Adrenal gland (tissue), 12 donors: ENCODE data around the gene PCDHGB7. TPM values are rescaled to one million over a fixed set of nuclear protein-coding genes. Genes with fewer than 3 reads are reported as not detected.
"Not testable (repeated sequence)": the region's sequence is repeated elsewhere in the genome, so short reads cannot be mapped to it uniquely, and the experiment has no call there.

Experiments used
- DNase-seq, 7 donors: peaks; one replicate each; pipeline ENCODE4 v3.0.0-alpha.2; 2019 to 2020
- H3K27ac ChIP-seq, 5 donors: fragments of 200-600 bp; sonication (generic) in 4 of 5; 1 replicate in 3 of 5; 2 replicates in 2 of 5; pipeline versions ENCODE4 v1.5.1 to v1.8.0; 2016 to 2020; ENCODE audit warnings: mild to moderate bottlenecking in 1 of 5
- H3K27me3 ChIP-seq: fragments of 200-600 bp; 2 replicates; pipeline ENCODE4 v1.8.0; 2021
- H3K36me3 ChIP-seq, 2 donors: fragments of 200-600 bp; replicated peaks in 1 of 2; 1 replicate in 1 of 2; 2 replicates in 1 of 2; pipeline versions ENCODE4 v1.5.1 to v1.8.0; 2018 to 2022
- H3K4me1 ChIP-seq, 2 donors: fragments of 200-600 bp; replicated peaks in 1 of 2; 1 replicate in 1 of 2; 2 replicates in 1 of 2; pipeline versions ENCODE4 v1.5.1 to v1.8.0; 2018 to 2021
- H3K4me3 ChIP-seq, 4 donors: fragments of 200-600 bp; sonication (generic) in 3 of 4; one replicate each; pipeline ENCODE4 v1.5.1; 2016 to 2018
- H3K9me3 ChIP-seq, 3 donors: fragments of 200-600 bp; sonication (generic) in 1 of 3; replicated peaks in 1 of 3; 1 replicate in 2 of 3; 2 replicates in 1 of 3; pipeline versions ENCODE4 v1.5.1 to v1.8.0; 2016 to 2021
- CTCF ChIP-seq, 6 experiments: fragments of 450-650 bp in 4 of 6; fragments of 200-600 bp in 2 of 6; sonication (generic) in 1 of 6; IDR thresholded peaks; 1 replicate in 5 of 6; 2 replicates in 1 of 6; pipeline versions ENCODE4 v1.5.1 to v1.8.0; 2016 to 2021; ENCODE audit warnings: antibody characterized with exemption in 6 of 6, mild to moderate bottlenecking in 2 of 6, moderate library complexity in 1 of 6
- POLR2A ChIP-seq, 2 donors: fragments of 450-650 bp; IDR thresholded peaks; one replicate each; pipeline ENCODE4 v1.6.1; 2017; ENCODE audit warnings: antibody characterized with exemption in 2 of 2, mild to moderate bottlenecking in 2 of 2, moderate library complexity in 1 of 2
- WGBS, 4 donors: extraction: QIAGEN DNeasy Blood & Tissue Kit in 2 of 4; methylation state at CpG; one replicate each; pipeline versions ENCODE4 v1.1.5 to v1.1.7; 2013 to 2017; 5-methylcytosine and 5-hydroxymethylcytosine counted together
- intact Hi-C, 2 donors: fragments of 100-400 bp; cut with DNase I; formaldehyde crosslinking; loops; one replicate each; pipeline versions ENCODE4 v1.14.1 to v1.15.0; 2022 to 2023
- polyA plus RNA-seq, 3 donors: library from polyadenylated mRNA; stranded (reverse); fragments of 200-250 nt in 2 of 3; fragments of 350-450 nt in 1 of 3; fragmentation: Illumina TruSeq in 1 of 3; extraction: RNeasy Lipid Tissue Mini Kit (QIAGEN cat#74804) in 1 of 3; gene quantifications; one replicate each; pipeline ENCODE4 v1.2.3, GENCODE V29; 2013 to 2014
- total RNA-seq, 9 donors: library from RNA; depleted of rRNA in 4 of 9; stranded (reverse); fragments of >200 nt in 4 of 9; fragments of 120-200 nt in 1 of 9; fragmentation: NEBNext Ultra II Directional in 1 of 9; extraction: Animal tissue kit (Norgen Biotek cat#: 25700) in 1 of 9; gene quantifications; one replicate each; pipeline versions ENCODE4 v1.1.0 to v1.2.4, GENCODE V29; 2013 to 2023
- donor health status: healthy with polysubstance abuse.
- donor health status: Bipolar disorder and iron deficiency.
- donor health status: DM: yes; HTN: yes; CAD: no.
- donor health status: DM: no; HTN: no; CAD: no.
- donor health status: DM: no; HTN: no; CAD: no.
- donor health status: DM: yes; HTN: yes; CAD: no.

Gene PCDHGB7
- total and polyA plus RNA-seq, 12 donors: 0.88 to 28.1 (median 15.9) TPM

GRCh38 chr5:141412854-141413539 lies 4.5 kb upstream of the PCDHGB7 start, which contains the start of gene PCDHGA10:
Gene PCDHGA10 (plus strand): TSS chr5:141412987. CDS start chr5:141413176, 189 bp downstream.
- Histone ChIP-seq H3K27ac (peak within 1 kb of the TSS in 1 of 5 donors; percentile 40), H3K36me3 (no peaks in the 10 kb centered on the region), H3K4me1 (no peaks in the 10 kb centered on the region), H3K9me3 (peaks cover 0 to 48% (median 0%) of the 10 kb centered on the region in 3 donors), H3K27me3 (no peaks in the 10 kb centered on the region), H3K4me3 (peak within 1 kb of the TSS in 2 of 4 donors; percentile 6 to 43)
- WGBS, 4 donors: 9 to 20% (median 14%) methylated on average over 31 of the region's 31 CpGs
- intact Hi-C loops: loop anchor here (5.0 to 10.0 kb wide), 5 partner anchors 98 to 188 kb away; partner anchors contain the start of gene PCDHB14 (in 1 of the 2)
- peak in 6 of 7 donors; percentile 34 to 68 (median 46) for DNase-seq
- TF ChIP-seq POLR2A (IDR thresholded peaks at IDR 0.05): no peak
- peak; percentile 19 to 44 (median 38) for TF ChIP-seq CTCF (IDR thresholded peaks at IDR 0.05)

- H3K4me1 ChIP-seq: no peaks in the 10 kb centered on the region
- no peak for DNase-seq
- H3K27me3 ChIP-seq: no peaks in the 10 kb centered on the region
- 9 to 16% (median 13%) methylated on average over 21 to 25 of the region's 25 CpGs for WGBS, 4 donors
- H3K4me3 ChIP-seq: peak overlapping the region in 2 of 4 donors; percentile 6 to 43
- intact Hi-C loops: loop anchor here (5.0 to 10.0 kb wide), 5 partner anchors 99 to 189 kb away; partner anchors contain the start of gene PCDHB14 (in 1 of the 2)
- no peaks in the 10 kb centered on the region for H3K36me3 ChIP-seq
- H3K27ac ChIP-seq: no peak overlapping the region
- TF ChIP-seq CTCF (IDR thresholded peaks at IDR 0.05): no peak
- TF ChIP-seq POLR2A (IDR thresholded peaks at IDR 0.05): no peak
- peaks cover 0 to 49% (median 0%) of the 10 kb centered on the region in 3 donors for H3K9me3 ChIP-seq
These were observed 3.9 kb upstream of the PCDHGB7 start for GRCh38 chr5:141413540-141414069.

- peaks cover 0 to 49% (median 0%) of the 10 kb centered on the region in 3 donors for H3K9me3 ChIP-seq
- not testable (repeated sequence) for H3K4me1 ChIP-seq, DNase-seq, H3K4me3 ChIP-seq, H3K27me3 ChIP-seq, H3K27ac ChIP-seq, H3K36me3 ChIP-seq
- intact Hi-C loops: loop anchor here (5.0 to 10.0 kb wide), 5 partner anchors 100 to 190 kb away; partner anchors contain the start of gene PCDHB14 (in 1 of the 2)
- 22 to 36% (median 22%) methylated on average over 5 to 46 of the region's 46 CpGs for WGBS, 4 donors
These were observed 2.8 kb upstream of the PCDHGB7 start for GRCh38 chr5:141414548-141415274.

- not testable (repeated sequence) for H3K27me3 ChIP-seq, H3K36me3 ChIP-seq, DNase-seq, H3K4me1 ChIP-seq, H3K4me3 ChIP-seq, H3K27ac ChIP-seq
- 20 to 43% (median 28%) methylated on average over 6 to 24 of the region's 24 CpGs for WGBS, 4 donors
- intact Hi-C loops: loop anchor here (10.0 kb wide), 4 partner anchors 100 to 190 kb away; partner anchors contain the start of gene PCDHB14 (in 1 of the 2)
- peaks cover 0 to 49% (median 5%) of the 10 kb centered on the region in 3 donors for H3K9me3 ChIP-seq
These were observed 2.2 kb upstream of the PCDHGB7 start for GRCh38 chr5:141415275-141415618.
